Prostate gland (tissue), 2 donors: ENCODE measurements around the gene NPY.

ENCODE experiments used
- POLR2AphosphoS5 ChIP-seq: sonication (generic); formaldehyde crosslinking; IDR thresholded peaks from one replicate; pipeline ENCODE4 v1.6.1; 2017; ENCODE audit warnings: antibody characterized with exemption
- TF ChIP-seq, protein P1 (sequence below), 4 experiments: fragments of 200-600 bp in 2 of 4; fragments of 450-650 bp in 2 of 4; sonication (generic) in 2 of 4; IDR thresholded peaks; 1 replicate in 3 of 4; 2 replicates in 1 of 4; pipeline ENCODE4 v1.5.1; 2016 to 2019; ENCODE audit warnings: antibody characterized with exemption in 4 of 4, mild to moderate bottlenecking in 2 of 4, moderate library complexity in 2 of 4

GRCh38 chr7:24304494-24305095, 20.6 kb downstream of the NPY start:
- TF ChIP-seq, protein P1, sequence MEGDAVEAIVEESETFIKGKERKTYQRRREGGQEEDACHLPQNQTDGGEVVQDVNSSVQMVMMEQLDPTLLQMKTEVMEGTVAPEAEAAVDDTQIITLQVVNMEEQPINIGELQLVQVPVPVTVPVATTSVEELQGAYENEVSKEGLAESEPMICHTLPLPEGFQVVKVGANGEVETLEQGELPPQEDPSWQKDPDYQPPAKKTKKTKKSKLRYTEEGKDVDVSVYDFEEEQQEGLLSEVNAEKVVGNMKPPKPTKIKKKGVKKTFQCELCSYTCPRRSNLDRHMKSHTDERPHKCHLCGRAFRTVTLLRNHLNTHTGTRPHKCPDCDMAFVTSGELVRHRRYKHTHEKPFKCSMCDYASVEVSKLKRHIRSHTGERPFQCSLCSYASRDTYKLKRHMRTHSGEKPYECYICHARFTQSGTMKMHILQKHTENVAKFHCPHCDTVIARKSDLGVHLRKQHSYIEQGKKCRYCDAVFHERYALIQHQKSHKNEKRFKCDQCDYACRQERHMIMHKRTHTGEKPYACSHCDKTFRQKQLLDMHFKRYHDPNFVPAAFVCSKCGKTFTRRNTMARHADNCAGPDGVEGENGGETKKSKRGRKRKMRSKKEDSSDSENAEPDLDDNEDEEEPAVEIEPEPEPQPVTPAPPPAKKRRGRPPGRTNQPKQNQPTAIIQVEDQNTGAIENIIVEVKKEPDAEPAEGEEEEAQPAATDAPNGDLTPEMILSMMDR (IDR thresholded peaks at IDR 0.05) = no peak
- TF ChIP-seq POLR2AphosphoS5 = no peak
